NCI-H2029 treated with DMSO at 0.1 percent for 48 hours (cell line): ENCODE measurements around the gene SUCLA2.
A peak's percentile ranks its signal among the peaks of the same experiment; 100 is the strongest.
"Not testable (repeated sequence)": the region's sequence is repeated elsewhere in the genome, so short reads cannot be mapped to it uniquely, and the experiment has no call there.

Experiments used
- DNase-seq: peaks from one replicate; lab custom pipeline; 2025; lab: John Stamatoyannopoulos, UW

Gene SUCLA2

DNA sequence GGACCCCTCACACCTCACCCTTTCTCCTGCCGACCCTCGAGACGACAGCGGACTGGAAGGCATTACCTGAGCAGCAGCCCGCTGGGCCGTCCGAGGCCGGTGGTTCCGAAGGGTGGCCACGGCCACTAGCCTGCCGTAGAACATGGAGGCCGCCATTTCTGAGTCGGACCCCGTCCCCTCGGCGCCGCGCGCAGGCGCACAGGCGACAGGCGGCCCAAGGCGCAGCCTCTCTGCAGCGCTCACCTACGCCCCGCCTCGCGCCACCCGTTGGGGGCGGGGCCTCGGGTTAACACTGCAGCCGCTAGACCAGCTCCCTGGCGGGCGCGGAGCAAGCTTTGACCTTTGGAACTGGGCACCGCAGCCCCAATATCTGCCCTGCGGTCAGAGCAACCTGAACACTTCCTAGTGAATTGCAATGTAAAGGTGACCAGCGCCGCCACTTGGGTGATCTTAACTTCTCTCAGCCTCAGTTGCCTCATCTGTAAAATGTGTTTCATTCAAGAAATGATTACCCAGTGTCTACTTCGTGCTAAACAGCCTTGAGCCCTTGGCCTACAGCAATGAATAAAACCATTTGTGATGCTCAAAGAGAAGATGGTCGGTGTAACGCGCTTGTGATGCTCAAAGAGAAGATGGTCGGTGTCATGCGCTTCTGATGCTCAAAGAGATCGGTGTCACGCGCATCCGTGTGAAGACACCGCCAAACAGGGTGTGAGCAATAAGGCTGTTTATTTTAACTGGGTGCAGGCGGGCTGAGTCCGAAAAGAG lies at the start of gene SUCLA2:
Gene SUCLA2 (minus strand): TSS at position 160 of the 768 bp plus-strand sequence. CDS start 4 bp downstream, at position 156.
- DNase-seq: peak; percentile 19

DNA sequence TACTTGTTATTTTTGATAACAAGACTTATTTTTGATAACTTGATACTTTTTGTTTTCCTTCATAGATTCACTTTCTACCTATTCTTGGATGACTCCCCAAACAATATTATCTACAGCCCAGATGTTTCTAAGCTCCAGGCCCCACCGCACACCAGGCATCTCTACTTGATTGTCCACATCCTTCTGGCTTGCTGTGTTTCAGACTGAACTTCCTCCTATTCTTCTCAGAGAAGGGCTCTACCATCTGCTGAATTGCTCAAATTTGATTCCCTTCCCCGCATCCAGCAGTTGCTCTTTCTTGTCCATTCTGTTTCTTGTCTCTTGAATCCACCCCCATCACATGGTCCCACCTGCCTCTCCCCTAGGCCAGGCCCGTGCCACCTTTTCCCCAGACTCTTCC lies 49.5 kb upstream of the SUCLA2 start:
- no peak for DNase-seq

DNA sequence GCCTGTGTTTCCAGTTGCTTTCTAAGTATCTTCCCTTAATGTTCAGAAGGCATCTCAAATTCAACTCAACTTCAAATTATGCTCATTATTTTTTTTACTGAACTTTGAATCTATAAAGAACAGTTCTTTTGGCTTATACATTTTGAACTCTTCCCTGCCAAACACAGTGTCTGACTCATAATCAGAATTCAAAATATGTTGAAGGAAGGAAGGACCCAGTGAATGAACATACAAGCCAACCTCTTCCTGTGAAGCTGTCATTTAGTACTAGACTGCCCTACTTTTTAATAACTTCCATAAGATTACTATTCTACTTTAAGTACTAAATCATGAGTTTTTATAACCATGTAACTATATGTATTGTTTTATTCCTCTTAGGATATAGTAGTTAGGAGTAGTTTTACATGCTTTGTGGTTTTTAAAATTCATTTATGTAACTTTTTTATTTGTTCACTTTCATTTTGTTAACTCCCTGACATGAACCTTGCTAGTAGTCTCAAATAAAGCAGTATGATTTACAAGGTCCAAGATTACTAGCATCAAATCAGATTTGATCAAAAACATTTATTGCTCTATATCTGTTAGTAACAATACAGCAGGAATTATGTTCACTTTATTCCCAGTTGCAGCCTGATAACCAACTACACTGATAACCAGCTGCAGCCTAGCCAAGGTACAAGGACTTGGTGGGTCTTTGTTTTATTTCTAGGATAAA lies 42.9 kb upstream of the SUCLA2 start:
- DNase-seq: no peak

DNA sequence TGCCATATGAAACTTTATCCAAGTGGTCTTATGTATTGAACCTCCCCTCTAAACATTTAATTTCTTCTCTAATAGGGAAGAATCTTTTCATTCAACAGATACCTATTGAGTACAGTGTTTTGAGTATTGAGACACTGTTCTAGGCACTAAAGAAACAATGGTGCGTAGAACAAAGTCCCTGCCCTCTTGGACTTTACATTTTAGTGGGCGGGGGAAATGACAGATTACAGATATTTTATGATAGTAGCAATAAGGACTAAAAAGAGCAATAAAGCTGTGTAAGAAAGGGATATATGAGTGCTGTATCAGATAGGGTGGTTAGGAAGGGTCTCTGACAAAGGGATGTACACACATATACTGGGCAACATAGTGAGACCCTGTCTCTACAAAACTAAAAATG lies 41.8 kb upstream of the SUCLA2 start:
- DNase-seq: no peak

DNA sequence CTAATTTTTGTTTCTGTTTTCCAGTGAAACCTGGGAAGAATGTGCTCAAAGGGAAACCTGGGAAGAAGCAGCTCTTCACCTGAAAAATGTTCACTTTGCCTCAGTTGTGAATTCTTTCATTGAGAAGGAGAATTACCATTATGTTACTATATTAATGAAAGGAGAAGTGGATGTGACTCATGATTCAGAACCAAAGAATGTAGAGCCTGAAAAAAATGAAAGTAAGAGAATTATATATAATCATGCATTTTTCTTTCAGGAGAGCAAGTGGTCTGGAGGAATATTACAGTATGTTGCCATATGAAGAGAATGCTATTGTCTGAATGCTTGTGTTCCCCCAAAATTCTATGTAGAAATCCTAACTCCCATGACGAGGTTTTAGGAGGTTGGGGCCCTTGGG lies 39.8 kb upstream of the SUCLA2 start:
- no peak for DNase-seq

DNA sequence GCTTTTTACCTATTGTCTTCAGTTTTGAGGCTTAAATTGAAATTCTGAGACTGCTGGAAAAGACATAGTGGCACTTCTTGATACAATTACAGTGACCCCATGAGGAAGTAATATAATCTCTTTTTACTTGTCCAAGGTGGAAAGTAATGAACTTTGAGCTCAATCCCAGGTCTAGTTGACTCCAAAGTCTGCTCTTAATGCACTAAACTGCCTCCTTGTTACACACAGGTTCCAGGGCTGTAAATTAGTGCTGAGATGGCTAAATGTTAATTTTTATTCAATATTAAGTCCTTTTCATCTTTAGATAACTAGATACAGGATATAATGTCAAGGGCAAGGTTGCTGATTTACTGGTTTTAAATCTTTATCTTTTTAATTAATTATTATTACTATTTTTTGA lies 39.0 kb upstream of the SUCLA2 start:
- no peak for DNase-seq

DNA sequence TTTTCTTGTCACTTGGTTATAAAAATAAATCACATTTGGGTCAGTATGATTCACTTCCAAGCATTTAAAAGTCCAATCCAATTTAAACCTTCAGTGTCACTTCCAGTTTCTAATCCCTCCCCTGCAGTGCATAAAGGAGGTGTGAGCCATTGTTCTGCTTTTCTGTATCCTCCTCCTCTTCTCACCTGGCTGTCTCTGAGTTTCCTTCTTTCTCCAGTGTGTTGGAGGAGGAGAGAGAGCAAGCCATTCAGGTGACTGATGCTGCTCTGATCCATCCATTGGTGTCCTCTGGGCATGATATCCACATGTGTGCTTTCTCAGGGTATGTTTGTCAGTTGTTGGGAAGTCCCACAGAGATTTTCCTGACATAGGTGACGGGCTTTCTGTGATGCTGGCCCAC lies 37.7 kb upstream of the SUCLA2 start:
- no peak for DNase-seq

GRCh38 chr13:48037346-48038173 lies 36.5 kb upstream of the SUCLA2 start, which contains the start of gene NUDT15:
Gene NUDT15 (plus strand): TSS chr13:48037726. CDS start chr13:48037747, 21 bp downstream.
- peak; percentile 59 for DNase-seq

GRCh38 chr13:48029859-48030258 lies 28.8 kb upstream of the SUCLA2 start:
- no peak for DNase-seq

DNA sequence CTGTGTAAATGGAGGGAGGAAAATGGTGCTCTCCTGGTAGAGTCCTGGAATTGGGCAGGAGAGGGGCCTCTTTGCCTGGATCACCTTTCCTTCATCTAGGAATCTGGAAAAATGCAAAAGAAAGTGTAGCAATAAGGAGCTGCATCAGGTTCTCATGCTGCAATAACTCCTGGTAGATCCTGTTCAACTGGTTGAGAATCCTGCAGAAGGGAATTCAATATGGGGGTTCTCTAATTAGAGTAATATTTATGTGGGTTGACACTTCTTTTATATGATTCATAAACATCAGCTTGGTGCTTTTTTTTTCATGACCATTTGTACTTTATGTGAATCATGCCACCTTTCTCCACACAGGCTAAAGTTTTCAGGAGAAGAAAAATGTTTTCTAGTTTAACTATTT lies 27.0 kb upstream of the SUCLA2 start:
- no peak for DNase-seq

- DNase-seq: no peak
Measured at GRCh38 chr13:48019796-48020195, 18.7 kb upstream of the SUCLA2 start.

DNA sequence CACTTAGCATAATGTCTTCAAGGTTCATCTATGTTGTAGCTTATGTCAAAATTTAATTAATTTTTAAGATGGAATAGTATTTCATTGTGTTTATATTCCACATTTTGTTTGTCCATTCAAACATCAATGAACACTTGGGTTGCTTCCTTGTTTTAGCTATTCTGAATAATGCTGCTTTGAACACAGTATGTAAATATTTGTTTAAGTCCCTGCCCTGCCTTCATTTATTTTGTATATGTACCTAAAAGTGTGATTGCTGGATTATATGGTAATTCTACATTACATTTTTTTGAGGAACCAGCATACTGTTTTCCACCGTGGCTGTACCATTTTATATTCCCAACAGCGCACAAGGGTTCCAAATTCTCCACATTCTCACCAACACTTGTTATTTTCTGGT lies 17.6 kb upstream of the SUCLA2 start:
- no peak for DNase-seq

GRCh38 chr13:48014359-48014758 lies 13.3 kb upstream of the SUCLA2 start:
- DNase-seq: no peak

- no peak for DNase-seq
Measured at GRCh38 chr13:48012668-48013067, 11.6 kb upstream of the SUCLA2 start.

DNA sequence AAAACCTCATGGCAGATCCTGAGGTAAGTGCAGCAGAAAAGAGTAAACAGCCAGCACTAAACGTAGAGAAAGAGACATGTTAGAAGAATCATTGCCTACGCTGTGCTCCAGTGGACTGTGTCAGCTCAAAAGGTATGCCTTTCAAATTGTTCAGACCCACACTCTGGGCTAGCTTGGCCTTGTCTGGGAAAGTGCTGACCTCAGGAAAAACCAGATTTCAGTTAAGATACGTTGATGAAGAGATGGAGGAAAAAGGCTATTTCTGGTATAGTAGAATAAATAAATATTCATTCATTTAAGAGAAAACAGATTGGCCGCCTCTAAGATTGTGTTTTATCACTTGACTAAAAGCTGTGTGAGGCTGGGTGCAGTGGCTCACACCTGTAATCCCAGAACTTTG lies 9.6 kb upstream of the SUCLA2 start:
- no peak for DNase-seq

- no peak for DNase-seq
Measured at GRCh38 chr13:48009284-48009683, 8.2 kb upstream of the SUCLA2 start.

DNA sequence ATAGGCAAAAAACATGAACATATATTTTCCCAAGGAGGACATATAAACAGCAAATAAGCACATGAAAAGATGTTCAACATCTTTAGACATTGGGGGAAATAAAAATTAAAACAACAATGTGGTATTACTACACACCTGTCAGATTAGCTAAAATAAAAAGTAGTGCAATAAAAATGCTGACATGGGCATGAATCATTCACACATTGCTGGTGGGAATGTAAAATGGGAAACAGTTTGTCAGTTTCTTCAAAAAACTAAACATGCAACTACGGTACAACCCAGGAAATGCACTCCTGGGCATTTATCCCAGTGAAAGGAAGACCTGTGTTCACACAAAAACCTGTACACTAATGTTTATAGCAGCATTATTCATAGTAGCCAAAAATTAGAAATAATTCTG lies 5.3 kb upstream of the SUCLA2 start:
- no peak for DNase-seq

DNA sequence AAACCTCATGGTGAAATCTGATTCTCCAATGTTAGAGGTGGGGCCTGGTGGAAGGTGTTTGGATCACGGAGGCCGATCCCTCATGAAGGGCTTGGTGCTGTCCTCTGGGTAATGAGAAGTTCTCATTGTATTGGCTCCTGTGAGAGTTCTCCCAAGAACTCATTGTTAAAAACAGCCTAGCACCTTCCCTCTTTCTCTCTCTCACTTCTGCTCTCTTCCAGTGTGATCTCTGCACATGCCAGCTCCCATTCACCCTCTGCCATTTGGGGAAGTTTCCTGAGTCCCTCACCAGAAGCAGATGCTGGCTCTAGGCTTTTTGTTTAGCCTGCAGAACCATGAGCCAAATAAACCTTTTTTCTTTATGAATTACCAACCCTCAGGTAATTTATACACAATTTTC lies 3.1 kb upstream of the SUCLA2 start:
- DNase-seq: no peak

- DNase-seq: not testable (repeated sequence)
Measured at GRCh38 chr13:48001999-48002398, 926 bp upstream of the SUCLA2 start.

DNA sequence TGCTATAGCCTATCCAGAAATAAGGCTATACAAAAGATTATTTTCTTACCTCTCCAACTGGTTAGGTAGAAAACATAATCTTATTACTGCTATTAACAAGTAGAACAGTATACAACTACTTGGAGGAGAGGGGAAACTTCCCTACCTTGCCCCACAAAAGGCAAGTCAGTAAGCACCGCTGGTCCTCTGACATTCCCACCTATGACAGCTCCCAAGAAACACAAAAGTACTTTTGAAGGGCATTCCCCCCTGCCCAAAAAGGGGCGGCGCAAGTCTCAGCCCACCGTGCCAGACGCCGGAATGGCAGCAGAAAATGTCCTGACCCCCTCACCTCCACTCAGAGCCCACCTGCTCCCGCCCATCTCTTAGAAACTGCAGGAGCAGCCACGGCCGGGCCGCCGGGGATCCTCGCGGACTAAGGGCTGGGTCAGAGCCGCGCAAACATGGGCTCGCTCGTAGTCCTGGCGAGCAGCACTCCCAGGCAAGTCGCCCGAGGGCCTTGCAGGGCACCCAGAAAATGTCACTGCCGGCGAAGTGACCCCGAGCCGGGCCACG lies 437 bp downstream of the SUCLA2 start:
- DNase-seq: no peak

- no peak for DNase-seq
Measured at GRCh38 chr13:47999973-48000372, 1.1 kb downstream of the SUCLA2 start.

- DNase-seq: no peak
Measured at GRCh38 chr13:47997384-47997783, 3.7 kb downstream of the SUCLA2 start.
